ENCODE results near the gene RSPO4.

The RSPO4 gene

GRCh38 chr20:967796-968742 is 34.0 kb downstream of the RSPO4 start:
- DNase-seq = no peak

GRCh38 chr20:965956-966355 is 36.2 kb downstream of the RSPO4 start:
- no peak for DNase-seq

GRCh38 chr20:963795-964194 is 38.3 kb downstream of the RSPO4 start:
- no peak for DNase-seq

GRCh38 chr20:962683-963082 is 39.4 kb downstream of the RSPO4 start:
- DNase-seq = no peak

- no peak for DNase-seq
Observed at GRCh38 chr20:962223-962622, 39.9 kb downstream of the RSPO4 start.

GRCh38 chr20:961768-962167 is 40.3 kb downstream of the RSPO4 start:
- no peak for DNase-seq

- no peak for DNase-seq
Observed at GRCh38 chr20:959996-960615, 42.0 kb downstream of the RSPO4 start.

GRCh38 chr20:958936-959815 is 42.9 kb downstream of the RSPO4 start:
- DNase-seq = no peak

- no peak for DNase-seq
Observed at GRCh38 chr20:957544-957943, 44.6 kb downstream of the RSPO4 start.

GRCh38 chr20:956330-956951 is 45.7 kb downstream of the RSPO4 start:
- DNase-seq = no peak

- DNase-seq = no peak
Observed at GRCh38 chr20:955656-956055, 46.5 kb downstream of the RSPO4 start.

GRCh38 chr20:955111-955510 is 47.0 kb downstream of the RSPO4 start:
- no peak for DNase-seq

GRCh38 chr20:953742-954141 is 48.4 kb downstream of the RSPO4 start:
- DNase-seq = no peak

GRCh38 chr20:952196-952795 is 49.8 kb downstream of the RSPO4 start:
- DNase-seq = no peak

- DNase-seq = no peak
Observed at GRCh38 chr20:951384-952169, 50.5 kb downstream of the RSPO4 start.

GRCh38 chr20:949717-950116 is 52.4 kb downstream of the RSPO4 start:
- no peak for DNase-seq

GRCh38 chr20:946826-947225 is 55.3 kb downstream of the RSPO4 start:
- DNase-seq = no peak

GRCh38 chr20:945841-946240 is 56.3 kb downstream of the RSPO4 start:
- DNase-seq = no peak

- DNase-seq = no peak
Observed at GRCh38 chr20:944774-945410, 57.2 kb downstream of the RSPO4 start.

- no peak for DNase-seq
Observed at GRCh38 chr20:944148-944547, 58.0 kb downstream of the RSPO4 start.

- DNase-seq = no peak
Observed at GRCh38 chr20:942611-943010, 59.5 kb downstream of the RSPO4 start.
